ENCODE results near the gene NMNAT3.

Gene NMNAT3

DNA sequence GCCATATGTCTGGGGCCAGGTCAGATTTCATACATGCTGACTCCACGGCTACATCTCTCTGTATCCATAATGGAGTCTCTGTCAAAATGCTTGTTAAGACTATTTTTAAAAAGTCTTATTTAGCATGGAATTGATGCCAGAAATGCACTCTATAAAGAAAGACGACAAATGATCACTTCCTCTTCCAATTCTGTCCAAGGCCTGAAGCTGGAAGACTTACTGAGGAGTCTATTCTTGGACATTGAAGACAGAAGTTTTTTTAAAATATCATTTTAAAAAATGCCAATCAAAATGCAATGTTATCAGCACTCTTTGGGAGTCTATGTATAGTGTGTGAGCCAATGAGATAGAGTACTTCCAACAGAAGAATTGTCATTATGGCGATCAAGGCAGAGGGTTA is 27.9 kb upstream of the NMNAT3 start:
- TF ChIP-seq, protein P1, sequence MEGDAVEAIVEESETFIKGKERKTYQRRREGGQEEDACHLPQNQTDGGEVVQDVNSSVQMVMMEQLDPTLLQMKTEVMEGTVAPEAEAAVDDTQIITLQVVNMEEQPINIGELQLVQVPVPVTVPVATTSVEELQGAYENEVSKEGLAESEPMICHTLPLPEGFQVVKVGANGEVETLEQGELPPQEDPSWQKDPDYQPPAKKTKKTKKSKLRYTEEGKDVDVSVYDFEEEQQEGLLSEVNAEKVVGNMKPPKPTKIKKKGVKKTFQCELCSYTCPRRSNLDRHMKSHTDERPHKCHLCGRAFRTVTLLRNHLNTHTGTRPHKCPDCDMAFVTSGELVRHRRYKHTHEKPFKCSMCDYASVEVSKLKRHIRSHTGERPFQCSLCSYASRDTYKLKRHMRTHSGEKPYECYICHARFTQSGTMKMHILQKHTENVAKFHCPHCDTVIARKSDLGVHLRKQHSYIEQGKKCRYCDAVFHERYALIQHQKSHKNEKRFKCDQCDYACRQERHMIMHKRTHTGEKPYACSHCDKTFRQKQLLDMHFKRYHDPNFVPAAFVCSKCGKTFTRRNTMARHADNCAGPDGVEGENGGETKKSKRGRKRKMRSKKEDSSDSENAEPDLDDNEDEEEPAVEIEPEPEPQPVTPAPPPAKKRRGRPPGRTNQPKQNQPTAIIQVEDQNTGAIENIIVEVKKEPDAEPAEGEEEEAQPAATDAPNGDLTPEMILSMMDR (IDR thresholded peaks at IDR 0.05) = no peak

DNA sequence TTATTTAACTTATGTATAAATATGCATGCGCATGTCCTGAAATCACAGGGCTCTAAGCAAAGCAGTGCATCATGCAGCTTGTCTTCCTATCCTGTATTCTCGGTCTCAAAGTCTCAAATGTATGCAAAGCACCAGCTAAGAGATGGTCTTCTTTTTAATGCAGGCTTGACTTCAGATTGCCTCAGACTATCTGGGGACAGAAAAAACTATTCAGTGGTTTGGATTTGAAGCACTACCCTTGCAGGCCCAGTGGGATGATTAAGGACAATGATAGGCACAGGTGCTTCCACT is 18.5 kb upstream of the NMNAT3 start:
- TF ChIP-seq, protein P1 (IDR thresholded peaks at IDR 0.05) = no peak

DNA sequence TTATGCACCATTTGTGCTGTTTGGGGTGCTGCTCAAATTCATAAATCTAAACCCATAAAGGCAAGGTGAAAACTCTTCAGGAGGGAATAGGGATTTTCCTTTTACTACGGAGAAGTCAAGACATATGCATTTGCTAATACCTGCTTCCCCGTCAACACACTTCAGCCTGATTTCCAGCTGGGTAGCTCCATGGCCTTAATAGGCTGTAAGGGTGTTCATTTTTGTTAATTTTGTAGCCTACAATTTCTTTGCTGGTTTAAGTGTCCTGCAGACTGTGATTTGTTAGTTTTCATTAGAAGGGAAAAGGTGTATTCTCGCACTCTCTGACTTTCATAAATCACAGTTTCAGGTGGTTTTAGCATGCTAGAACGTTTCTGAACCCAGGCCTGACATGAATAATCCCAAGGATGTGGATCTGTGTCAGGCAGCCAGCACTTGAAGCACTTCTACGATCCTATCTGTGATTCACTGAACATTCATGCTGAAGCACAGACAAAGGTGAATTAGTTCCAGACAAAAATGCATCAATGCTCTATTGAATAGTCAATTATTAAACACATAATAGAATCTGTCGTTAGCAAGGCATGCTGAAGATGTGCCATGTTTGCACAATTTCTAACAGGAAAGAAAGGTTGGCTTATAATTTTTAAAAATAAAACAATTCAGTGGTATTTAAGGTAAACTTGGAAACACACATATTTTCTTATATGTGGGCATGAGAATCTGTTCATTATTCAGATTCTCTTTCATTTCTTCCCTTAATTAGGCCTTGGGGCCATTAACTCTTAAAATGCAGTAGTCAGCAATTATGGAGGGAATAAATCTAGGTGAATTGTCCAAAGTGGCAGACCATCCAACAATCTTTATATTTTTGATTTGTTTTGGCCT is 17.9 kb upstream of the NMNAT3 start:
- TF ChIP-seq, protein P1 (IDR thresholded peaks at IDR 0.05) = no peak

DNA sequence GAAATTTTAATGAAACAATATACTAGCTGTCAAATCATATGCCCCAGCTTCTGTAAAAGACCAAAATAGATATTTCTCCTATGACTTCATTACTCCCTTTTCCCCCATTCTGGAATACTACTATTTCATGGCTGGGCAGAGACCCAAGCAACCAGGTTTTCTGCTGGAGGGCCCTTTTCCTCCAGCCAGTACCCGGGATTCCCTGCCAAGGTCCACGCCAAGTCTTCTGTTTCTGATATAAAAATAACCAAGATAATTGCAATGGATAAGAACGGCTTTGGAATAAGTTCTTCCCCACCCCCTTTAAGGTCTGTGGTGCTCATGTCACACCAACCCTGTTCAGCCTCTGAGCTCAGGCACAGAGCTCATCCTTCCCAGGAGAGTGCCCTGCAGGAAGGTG is 17.2 kb upstream of the NMNAT3 start:
- TF ChIP-seq, protein P1 (IDR thresholded peaks at IDR 0.05) = no peak

DNA sequence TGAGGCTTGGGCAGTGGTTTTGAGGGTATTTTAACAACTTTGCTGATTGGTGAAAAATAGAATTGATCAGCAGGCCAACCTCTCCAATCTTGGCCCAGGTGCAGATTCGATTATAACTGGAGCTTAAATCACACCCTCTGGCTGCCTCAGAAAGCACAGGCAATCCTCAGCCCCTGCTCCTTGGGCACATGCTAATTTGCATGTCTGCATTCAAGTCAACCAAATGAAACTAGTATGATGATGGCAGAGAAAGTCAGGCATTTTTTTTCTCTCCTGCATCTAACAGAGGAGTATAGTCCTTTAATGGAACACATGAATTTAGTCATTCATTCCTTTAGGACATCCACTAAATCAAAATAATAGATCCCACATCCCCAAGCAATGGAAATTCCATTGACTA is 16.8 kb upstream of the NMNAT3 start:
- TF ChIP-seq, protein P1 (IDR thresholded peaks at IDR 0.05) = no peak

DNA sequence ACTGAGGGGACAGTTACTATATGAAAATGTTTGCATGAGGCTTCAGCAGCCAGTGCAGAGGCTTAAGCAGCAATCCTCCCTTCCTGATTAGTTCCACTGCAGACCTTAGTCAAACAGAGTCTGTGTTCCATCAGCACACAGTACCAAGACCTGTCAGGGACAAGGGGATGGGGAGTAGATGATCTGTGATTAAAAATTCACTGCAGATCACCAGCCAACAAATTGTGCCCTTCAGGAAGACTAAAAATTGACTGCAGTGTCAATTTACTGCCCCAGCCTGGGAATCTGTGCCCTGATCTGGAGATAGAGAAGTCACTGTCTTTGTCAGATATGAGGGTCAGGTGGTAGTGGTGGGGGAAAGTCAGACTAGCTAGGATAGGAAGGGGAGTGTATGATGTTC is 13.8 kb upstream of the NMNAT3 start:
- TF ChIP-seq, protein P1 (IDR thresholded peaks at IDR 0.05) = no peak

DNA sequence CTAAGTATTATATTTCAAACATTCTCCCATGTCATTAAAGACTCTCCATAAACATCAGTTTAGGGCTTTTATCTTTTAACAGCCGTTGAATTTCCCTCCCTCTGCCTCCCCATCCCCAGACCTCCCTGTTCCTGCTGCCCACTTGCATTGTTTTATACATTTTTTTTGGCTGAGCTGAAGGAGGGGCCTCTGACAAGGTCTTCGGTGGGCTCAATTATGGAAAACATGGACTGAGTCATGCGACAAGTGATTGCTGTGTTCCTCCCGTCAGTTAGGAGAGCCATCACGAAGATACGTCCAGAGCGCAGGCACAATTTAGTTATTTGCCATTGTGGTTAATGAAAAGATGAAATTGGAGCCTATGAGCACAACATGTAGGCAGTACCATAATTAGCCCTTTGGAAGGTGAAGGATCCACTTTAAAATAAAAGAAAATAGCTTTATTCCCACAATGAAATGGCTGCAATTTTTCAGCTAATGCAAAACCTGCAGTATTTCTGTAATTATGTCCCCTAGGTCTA is 12.0 kb upstream of the NMNAT3 start:
- TF ChIP-seq, protein P1 (IDR thresholded peaks at IDR 0.05) = no peak
